GM21528 (cell line): Measurements from ENCODE around the gene PHF21A.
"Not testable (repeated sequence)": the region's sequence is repeated elsewhere in the genome, so short reads cannot be mapped to it uniquely, and the experiment has no call there.

Source experiments
- ATAC-seq: cut with Tn5 transposase; IDR thresholded peaks from one replicate; pipeline ENCODE4 v1.9.1; 2021; ENCODE audit warnings: mild to moderate bottlenecking, moderate library complexity; ENCODE audit not compliant: unreplicated experiment, low FRiP score

Gene PHF21A

GRCh38 chr11:46044601-46045000 is 76.7 kb downstream of the PHF21A start:
- ATAC-seq, result no peak

DNA sequence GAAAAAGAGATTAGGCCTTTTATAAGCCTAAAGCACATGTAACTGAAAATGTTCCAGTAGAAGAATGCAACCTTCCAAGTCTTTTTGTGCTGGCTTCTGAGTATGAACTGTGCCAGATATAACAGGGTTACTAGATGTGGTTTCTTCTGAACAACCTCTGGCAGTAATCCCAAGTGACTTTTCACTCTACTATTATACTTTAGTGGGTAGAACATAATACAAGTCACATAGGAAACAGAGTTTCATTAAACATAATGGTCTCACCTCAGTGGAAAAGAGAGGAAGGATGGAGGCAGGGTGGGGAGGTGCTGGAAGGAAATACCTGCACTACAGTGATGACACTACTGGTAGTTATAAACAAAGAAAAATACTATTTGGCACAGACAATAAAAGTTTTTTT is 81.3 kb downstream of the PHF21A start:
- ATAC-seq, result no peak

DNA sequence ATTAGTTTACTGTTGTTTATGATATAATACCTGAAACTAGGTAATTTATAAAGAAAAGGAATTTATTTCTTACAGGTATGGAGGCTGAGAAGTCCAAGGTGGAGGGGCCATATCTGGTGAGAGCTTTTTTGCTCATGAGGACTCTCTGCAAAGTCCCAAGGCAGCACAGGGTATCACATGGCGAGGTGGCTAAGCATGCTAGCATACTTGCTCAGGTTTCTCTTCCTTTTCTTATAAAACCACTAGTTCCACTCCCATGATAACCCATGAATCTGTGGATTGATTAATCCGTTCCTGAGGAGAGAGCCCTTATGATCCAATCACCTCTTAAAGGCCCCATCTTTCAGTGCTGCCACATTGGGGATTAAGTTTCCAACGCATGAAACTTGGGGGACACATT is 82.7 kb downstream of the PHF21A start:
- ATAC-seq, result no peak

GRCh38 chr11:46036969-46037368 is 84.3 kb downstream of the PHF21A start:
- ATAC-seq, result no peak

- no peak for ATAC-seq
These were observed 85.2 kb downstream of the PHF21A start for GRCh38 chr11:46036009-46036408.

DNA sequence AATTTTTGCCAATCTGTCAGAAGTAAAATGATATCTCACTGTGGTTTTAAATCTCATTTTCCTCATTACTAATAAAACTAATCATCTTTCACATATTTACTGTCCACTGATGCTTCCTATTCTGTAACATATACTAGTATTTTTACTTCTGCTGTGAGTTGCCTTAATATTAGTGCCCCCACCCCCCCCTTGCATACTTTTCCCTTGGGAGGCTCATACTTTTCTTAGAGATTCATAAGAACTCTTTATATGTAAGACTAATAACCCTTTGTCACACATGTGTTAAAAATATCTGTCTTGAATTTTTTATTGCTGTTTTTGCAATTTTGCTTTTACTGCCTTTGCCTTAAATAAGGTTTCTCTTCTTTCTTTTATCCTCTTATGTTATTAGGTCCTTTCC is 87.2 kb downstream of the PHF21A start:
- ATAC-seq, result no peak

GRCh38 chr11:46026606-46027293 is 94.5 kb downstream of the PHF21A start:
- no peak for ATAC-seq

DNA sequence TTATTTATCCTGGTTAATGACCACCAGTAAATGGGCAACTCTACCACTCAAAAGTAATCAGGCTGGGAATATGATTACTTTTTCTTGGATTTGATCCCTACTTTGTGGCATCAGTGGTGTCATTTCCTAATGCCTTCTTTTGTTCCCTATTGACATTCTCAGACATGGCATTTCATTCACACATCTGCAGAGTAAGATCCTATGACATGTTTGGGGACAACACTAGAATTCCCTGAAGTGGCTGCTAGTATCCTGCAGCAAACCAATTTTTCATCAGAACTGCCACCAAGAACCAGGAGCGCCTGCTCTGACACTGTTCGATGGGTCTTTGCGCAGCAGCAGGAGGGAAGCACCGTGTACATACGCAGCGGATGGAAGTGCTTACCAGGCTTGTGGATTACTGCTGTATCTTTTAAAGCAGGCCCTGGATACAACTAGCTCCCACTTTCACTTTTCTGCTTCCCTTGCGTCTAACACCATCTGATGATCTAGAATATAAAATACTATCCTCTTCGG is 101.1 kb downstream of the PHF21A start:
- ATAC-seq, result no peak

- ATAC-seq, result no peak
These were observed 102.6 kb downstream of the PHF21A start for GRCh38 chr11:46018651-46019050.

DNA sequence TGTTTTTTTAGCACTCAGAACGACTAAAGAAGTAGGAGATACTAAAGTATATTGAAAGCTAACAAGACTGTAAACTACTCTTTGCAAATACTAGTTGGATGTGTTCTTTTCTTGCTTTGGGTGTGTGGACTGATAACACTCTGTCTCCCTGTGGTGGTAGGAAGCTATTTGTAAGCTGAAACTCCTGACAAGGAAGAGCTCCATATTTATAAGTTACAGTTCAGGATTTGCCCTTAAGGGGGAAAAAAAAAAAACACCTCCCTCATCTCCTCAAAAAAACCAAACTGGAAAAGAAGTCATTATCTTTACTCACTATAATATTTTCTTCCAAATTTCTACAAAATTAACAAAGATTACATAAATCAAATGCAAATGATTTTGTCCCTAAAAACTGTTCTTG is 103.9 kb downstream of the PHF21A start:
- ATAC-seq, result no peak

- no peak for ATAC-seq
These were observed 105.3 kb downstream of the PHF21A start for GRCh38 chr11:46015941-46016340.

- not testable (repeated sequence) for ATAC-seq
These were observed 107.1 kb downstream of the PHF21A start for GRCh38 chr11:46014168-46014567.

- no peak for ATAC-seq
These were observed 109.1 kb downstream of the PHF21A start for GRCh38 chr11:46012185-46012584.

DNA sequence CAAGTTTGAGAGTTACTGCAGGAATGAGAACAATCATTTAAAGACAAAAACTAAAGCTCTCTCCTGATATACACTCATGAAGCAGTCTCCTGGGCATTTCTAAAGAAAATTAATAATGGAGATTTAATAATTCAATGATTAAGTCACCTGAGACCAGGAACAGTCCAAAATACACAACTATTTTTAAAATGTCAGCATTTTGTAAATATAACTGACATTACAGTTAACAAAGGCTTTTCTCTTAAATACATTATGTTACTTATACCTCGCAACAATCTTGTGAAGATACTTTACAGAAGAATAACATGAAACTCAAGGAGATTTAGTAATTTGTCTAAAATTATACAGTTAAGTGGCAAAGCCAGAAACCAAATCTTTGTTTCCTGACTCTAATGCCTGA is 111.2 kb downstream of the PHF21A start:
- no peak for ATAC-seq

GRCh38 chr11:46009647-46010046 is 111.6 kb downstream of the PHF21A start:
- ATAC-seq, result no peak

GRCh38 chr11:46006418-46007070 is 114.7 kb downstream of the PHF21A start:
- no peak for ATAC-seq

DNA sequence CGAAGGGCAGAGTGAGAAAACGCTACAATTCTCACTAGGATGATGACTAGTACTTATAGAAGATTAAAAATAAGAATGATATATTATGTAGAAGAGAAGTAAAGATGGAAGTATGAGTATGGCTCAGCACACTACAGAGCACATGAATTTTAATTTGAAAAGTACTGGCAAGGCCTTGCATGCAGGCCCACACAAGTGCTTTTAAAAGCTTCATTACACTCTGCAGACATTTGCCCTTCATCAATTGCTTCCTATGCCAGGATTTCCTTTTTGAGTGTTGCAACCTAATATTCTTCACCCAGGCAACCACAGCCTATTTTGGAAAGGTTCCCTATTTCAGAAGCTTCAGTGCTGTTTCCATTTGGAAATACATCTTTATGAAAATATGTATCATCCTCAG is 117.7 kb downstream of the PHF21A start:
- no peak for ATAC-seq

DNA sequence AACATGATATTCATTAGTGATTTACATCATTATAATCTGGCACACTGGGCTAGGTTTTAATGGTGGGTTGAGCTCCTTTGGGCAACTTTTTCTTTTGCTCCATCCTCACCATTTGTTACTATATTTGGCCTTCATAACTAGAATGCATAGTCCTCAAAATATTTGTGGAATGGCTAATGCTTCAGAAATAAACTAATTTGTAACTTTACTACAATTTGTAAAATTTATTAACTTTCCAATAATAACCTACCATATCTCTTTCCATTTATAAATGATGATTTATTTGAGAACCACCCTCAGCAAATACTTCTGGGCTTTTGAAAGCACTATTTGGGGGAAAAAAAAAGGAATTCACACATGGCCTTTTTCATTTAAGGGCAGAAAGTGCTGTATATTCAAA is 119.1 kb downstream of the PHF21A start:
- ATAC-seq, result no peak

DNA sequence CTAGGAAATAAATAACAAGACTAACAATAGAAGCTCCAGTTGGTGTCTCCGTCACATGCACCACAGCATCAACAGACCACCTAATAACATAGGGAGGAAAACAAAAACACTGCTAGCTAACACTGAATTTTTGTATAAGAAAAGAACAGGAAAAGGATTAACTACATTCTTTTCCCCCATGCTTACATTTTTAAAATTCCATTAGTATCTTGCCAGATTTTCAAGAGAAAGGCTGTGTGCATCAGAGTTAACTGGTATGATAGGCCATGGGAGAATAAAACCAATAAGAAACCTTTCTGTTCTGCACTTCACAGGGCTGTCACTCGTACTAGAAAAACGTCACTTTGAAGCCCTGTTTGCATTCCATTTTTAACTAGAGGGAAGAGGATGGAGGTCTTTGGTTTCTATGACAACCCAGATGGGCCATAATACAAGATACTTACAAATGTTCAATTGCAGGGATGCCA is 119.8 kb downstream of the PHF21A start:
- no peak for ATAC-seq

DNA sequence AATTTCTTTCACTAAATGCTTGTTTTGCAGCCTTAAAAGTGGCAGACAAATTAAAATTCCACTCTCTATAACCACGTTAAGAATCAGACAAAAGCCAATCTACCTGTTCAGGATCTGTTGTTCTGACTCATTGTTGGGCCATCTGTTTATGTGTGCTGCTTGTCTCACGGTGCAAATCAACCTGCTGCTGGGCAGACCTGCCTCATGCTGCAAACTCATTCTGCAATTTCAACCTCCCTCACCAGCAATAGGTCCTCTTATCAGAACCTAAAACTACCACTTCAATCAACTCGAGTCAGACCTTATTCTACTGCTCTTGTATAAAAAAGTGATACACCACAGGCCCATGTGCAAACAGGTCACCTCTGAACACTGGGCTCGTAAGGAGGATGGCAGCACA is 123.7 kb downstream of the PHF21A start:
- no peak for ATAC-seq

DNA sequence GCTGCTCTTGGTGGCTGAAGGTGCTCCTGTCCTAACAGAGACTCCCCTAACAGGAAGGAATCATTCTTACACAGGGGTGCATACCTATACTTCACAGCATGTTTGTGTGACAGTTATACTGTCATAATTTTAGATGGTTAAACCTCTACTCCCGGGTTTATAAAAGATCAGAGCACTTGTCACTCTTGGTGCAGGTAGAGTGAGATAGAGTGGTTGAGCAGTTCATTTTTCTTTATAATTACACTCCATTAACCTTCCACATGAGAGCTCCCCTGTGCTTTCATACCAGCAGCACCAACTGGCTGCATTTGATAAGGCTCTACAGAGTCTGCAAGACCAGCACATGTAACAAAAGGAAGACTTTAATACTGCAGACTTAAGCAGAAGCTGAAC is 125.9 kb downstream of the PHF21A start:
- no peak for ATAC-seq
